H1 (cell line): Measurements from ENCODE around the gene IFT27. TPM values are rescaled to one million over a fixed set of nuclear protein-coding genes. Genes with fewer than 3 reads are reported as not detected.

Source experiments
- CTCF ChIA-PET: fragments of 300-600 bp; sonication (Branson Sonifier 250); formaldehyde crosslinking; loops from one replicate; lab custom pipeline; 2021; ENCODE audit not compliant: partially characterized antibody; lab: Charles Lee
- POLR2A ChIA-PET: fragments of 300-600 bp; sonication (Branson Sonifier 250); formaldehyde crosslinking; loops from one replicate; lab custom pipeline; 2021; ENCODE audit warnings: inconsistent platforms; ENCODE audit not compliant: partially characterized antibody; lab: Charles Lee
- DNase-seq, 2 experiments: peaks; one replicate each; pipeline versions ENCODE4 v3.0.0 to v3.0.0-alpha.2; 2010 to 2022; ENCODE audit warnings: low spot score in 2 of 2, low read depth in 1 of 2, mixed read lengths in 1 of 2
- FAIRE-seq: peaks from 2 replicates; lab custom pipeline; 2011; peaks lifted over from hg19 to GRCh38; lab: Jason Lieb, UNC
- H2AFZ ChIP-seq: 2 replicates; pipeline ENCODE4 v1.8.1; 2012; ENCODE audit warnings: low read length, inconsistent platforms
- H2AK5ac ChIP-seq: 2 replicates; pipeline ENCODE4 v1.6.1; 2013; ENCODE audit warnings: low read depth, low read length
- H2BK120ac ChIP-seq: replicated peaks from 2 replicates; pipeline ENCODE3; 2013; ENCODE audit warnings: low read depth, low read length, inconsistent platforms
- H2BK12ac ChIP-seq: 2 replicates; pipeline ENCODE4 v1.6.1; 2013; ENCODE audit warnings: low read depth, low read length
- H2BK15ac ChIP-seq: 2 replicates; pipeline ENCODE4 v1.6.1; 2013; ENCODE audit warnings: low read length
- H2BK20ac ChIP-seq: 2 replicates; pipeline ENCODE4 v1.6.1; 2013; ENCODE audit warnings: low read length
- H2BK5ac ChIP-seq: 2 replicates; pipeline ENCODE4 v1.6.1; 2013; ENCODE audit warnings: low read depth, low read length
- H3K14ac ChIP-seq: 2 replicates; pipeline ENCODE4 v1.6.1; 2013; ENCODE audit warnings: inconsistent platforms; ENCODE audit not compliant: insufficient read length
- H3K18ac ChIP-seq: 2 replicates; pipeline ENCODE4 v1.6.1; 2013; ENCODE audit warnings: low read length; ENCODE audit errors: extremely low read depth
- H3K23ac ChIP-seq: 2 replicates; pipeline ENCODE4 v1.6.1; 2013; ENCODE audit warnings: inconsistent platforms; ENCODE audit not compliant: insufficient read length
- H3K23me2 ChIP-seq: 2 replicates; pipeline ENCODE4 v1.6.1; 2013; ENCODE audit warnings: low read depth, low read length
- H3K27ac ChIP-seq: 2 replicates; pipeline ENCODE4 v1.6.1; 2011; ENCODE audit warnings: low read depth, low read length, inconsistent platforms
- H3K27me3 ChIP-seq, 4 experiments: replicated peaks in 1 of 4; 1 replicate in 1 of 4; 2 replicates in 3 of 4; pipeline versions ENCODE4 v1.6.1 to v1.8.1; 2011 to 2013; ENCODE audit warnings: low read length in 3 of 4, mild to moderate bottlenecking in 3 of 4, inconsistent platforms in 2 of 4, mixed read lengths in 2 of 4, moderate library complexity in 1 of 4; ENCODE audit not compliant: control insufficient read depth in 3 of 4, insufficient read depth in 3 of 4; ENCODE audit errors: extremely low read depth in 1 of 4
- H3K36me3 ChIP-seq, 4 experiments: 2 replicates each; pipeline versions ENCODE4 v1.6.1 to v1.8.1; 2011 to 2013; ENCODE audit warnings: mild to moderate bottlenecking in 4 of 4, low read length in 3 of 4, moderate library complexity in 2 of 4, control low read depth in 1 of 4, inconsistent platforms in 1 of 4; ENCODE audit not compliant: insufficient read depth in 4 of 4, control insufficient read depth in 2 of 4
- H3K4ac ChIP-seq: replicated peaks from 2 replicates; pipeline ENCODE3; 2013; ENCODE audit warnings: low read length, low read depth, mixed read lengths, inconsistent platforms; ENCODE audit not compliant: insufficient read length
- H3K4me1 ChIP-seq, 4 experiments: replicated peaks in 1 of 4; 1 replicate in 1 of 4; 2 replicates in 3 of 4; pipeline versions ENCODE4 v1.6.1 to v1.8.1; 2011 to 2013; ENCODE audit warnings: low read length in 3 of 4, inconsistent platforms in 2 of 4, mixed read lengths in 1 of 4; ENCODE audit not compliant: insufficient read depth in 4 of 4, control insufficient read depth in 3 of 4
- H3K4me2 ChIP-seq, 2 experiments: 2 replicates each; pipeline versions ENCODE4 v1.6.1 to v1.8.1; 2011 to 2013; ENCODE audit warnings: low read depth in 2 of 2, low read length in 2 of 2, control low read depth in 1 of 2, inconsistent platforms in 1 of 2, mild to moderate bottlenecking in 1 of 2; ENCODE audit not compliant: insufficient read depth in 1 of 2
- H3K4me3 ChIP-seq, 4 experiments: fragments of 200-600, 300-600 bp in 1 of 4; sonication (generic), shearing (Covaris generic), sonication (Bioruptor Twin) in 1 of 4; 2 replicates each; pipeline versions ENCODE4 v1.5.1 to v1.8.1; 2011 to 2016; ENCODE audit warnings: low read length in 4 of 4, low read depth in 3 of 4, control low read depth in 2 of 4, inconsistent platforms in 2 of 4, mild to moderate bottlenecking in 2 of 4, mixed read lengths in 1 of 4, moderate library complexity in 1 of 4; ENCODE audit not compliant: insufficient read depth in 2 of 4; ENCODE audit errors: extremely low read depth in 1 of 4
- H3K56ac ChIP-seq: replicated peaks from 2 replicates; pipeline ENCODE3; 2013; ENCODE audit warnings: low read depth, mild to moderate bottlenecking, mixed read lengths, low read length, inconsistent platforms; ENCODE audit not compliant: insufficient read length
- H3K79me1 ChIP-seq: 2 replicates; pipeline ENCODE4 v1.6.1; 2013; ENCODE audit warnings: low read depth, low read length, control low read depth
- H3K79me2 ChIP-seq, 2 experiments: 2 replicates each; pipeline versions ENCODE4 v1.6.1 to v1.8.1; 2012 to 2013; ENCODE audit warnings: low read length in 2 of 2, mild to moderate bottlenecking in 2 of 2, inconsistent platforms in 1 of 2; ENCODE audit not compliant: insufficient read depth in 2 of 2, control insufficient read depth in 1 of 2
- H3K9ac ChIP-seq, 4 experiments: replicated peaks in 1 of 4; 1 replicate in 1 of 4; 2 replicates in 3 of 4; pipeline versions ENCODE4 v1.6.1 to v1.8.1; 2011 to 2013; ENCODE audit warnings: low read depth in 3 of 4, low read length in 3 of 4, control low read depth in 2 of 4, mild to moderate bottlenecking in 2 of 4, moderate library complexity in 2 of 4, inconsistent platforms in 1 of 4; ENCODE audit errors: extremely low read depth in 1 of 4
- H3K9me3 ChIP-seq, 2 experiments: 2 replicates each; pipeline versions ENCODE4 v1.6.1 to v1.8.1; 2012 to 2013; ENCODE audit warnings: mild to moderate bottlenecking in 2 of 2, moderate library complexity in 2 of 2, control low read depth in 1 of 2, inconsistent platforms in 1 of 2, low read depth in 1 of 2, low read length in 1 of 2, mixed read lengths in 1 of 2; ENCODE audit not compliant: insufficient read depth in 2 of 2
- H4K20me1 ChIP-seq, 2 experiments: replicated peaks in 1 of 2; 2 replicates each; pipeline versions ENCODE3 to v1.8.1; 2011 to 2013; ENCODE audit warnings: inconsistent platforms in 2 of 2, low read length in 2 of 2, mild to moderate bottlenecking in 1 of 2; ENCODE audit not compliant: insufficient read depth in 2 of 2, control insufficient read depth in 1 of 2
- H4K5ac ChIP-seq: 2 replicates; pipeline ENCODE4 v1.6.1; 2013; ENCODE audit warnings: low read length, low read depth, mixed read lengths, inconsistent platforms; ENCODE audit not compliant: insufficient read length
- H4K8ac ChIP-seq: 2 replicates; pipeline ENCODE4 v1.8.0; 2013; ENCODE audit warnings: mild to moderate bottlenecking, moderate library complexity, low read length, inconsistent platforms; ENCODE audit not compliant: insufficient read depth; ENCODE audit errors: extremely low read depth
- H4K91ac ChIP-seq: replicated peaks from 2 replicates; pipeline ENCODE3; 2013; ENCODE audit warnings: low read length, mixed read lengths, inconsistent platforms; ENCODE audit not compliant: insufficient read length
- JUND ChIP-seq: IDR thresholded peaks from 2 replicates; pipeline ENCODE4 v1.6.1; 2011; ENCODE audit warnings: mild to moderate bottlenecking, improper control_type of control experiment, low read length
- TAF7 ChIP-seq: optimal IDR thresholded peaks from 2 replicates; pipeline ENCODE3; 2011; ENCODE audit warnings: low read depth, mild to moderate bottlenecking, inconsistent platforms, low read length, moderate library complexity, borderline replicate concordance
- WGBS, 2 experiments: shearing (Covaris generic) in 1 of 2; methylation state at CpG; one replicate each; pipeline versions ENCODE4 v1.1.6 to v1.1.7; 2013 to 2015; ENCODE audit warnings: low lambda C conversion rate in 2 of 2, mixed read lengths in 2 of 2, inconsistent platforms in 1 of 2, low coverage in 1 of 2, missing lambda C conversion rate in 1 of 2; ENCODE audit not compliant: insufficient replicate concordance in 2 of 2, insufficient coverage in 1 of 2, insufficient read length in 1 of 2; ENCODE audit errors: extremely low coverage in 1 of 2, missing lambda C conversion rate in 1 of 2; 5-methylcytosine and 5-hydroxymethylcytosine counted together
- polyA plus RNA-seq, 7 experiments: library from polyadenylated mRNA; depleted of rRNA in 3 of 7; stranded (reverse) in 5 of 7; unstranded in 2 of 7; fragments of >200 nt in 5 of 7; fragments of 200-250 nt in 2 of 7; gene quantifications; 1 replicate in 5 of 7; 2 replicates in 1 of 7; 4 replicates in 1 of 7; pipeline versions ENCODE4 v1.2.1 to v1.2.3, GENCODE V29; 2011 to 2013; ENCODE audit warnings: missing spikeins in 2 of 7, mixed read lengths in 2 of 7
- total RNA-seq: library from RNA; stranded (reverse); fragmentation: NEBNext Ultra II Directional; extraction: Animal tissue kit (Norgen Biotek cat#: 25700); gene quantifications from 2 replicates; pipeline ENCODE4 v1.2.1, GENCODE V29; 2021

Gene IFT27
- total and polyA plus RNA-seq, 2 of the 8 experiments (the other 6 are each of a cell fraction or from before 2014, with no cell fraction given) = 36.4 to 46.2 TPM

GRCh38 chr22:36771356-36772063, 4.4 kb downstream of the IFT27 start:
- Histone ChIP-seq H3K56ac (no peak overlapping the region), H3K4me1 (peaks cover 0 to 4% (median 2%) of the 10 kb centered on the region in 4 experiments; a peak in 3 of 7 replicates), H3K4me2 (no peak overlapping the region), H2AK5ac (no peak overlapping the region), H3K23me2 (0 out of 2 replicates have a peak, but pooled peaks cover 3% of the 10 kb centered on the region), H3K4me3 (no peak overlapping the region), H2BK12ac (no peak overlapping the region), H4K8ac (no peak overlapping the region), H3K27me3 (no peaks in the 10 kb centered on the region), H3K36me3 (0 out of 8 replicates have a peak, but pooled peaks cover 0 to 5% (median 0%) of the 10 kb centered on the region in 4 experiments), H3K27ac (no peak overlapping the region), H2BK20ac (no peak overlapping the region), H4K91ac (no peak overlapping the region), H3K23ac (no peak overlapping the region), H3K18ac (no peak overlapping the region), H3K9ac (no peak overlapping the region), H3K14ac (no peak overlapping the region), H2BK5ac (no peak overlapping the region), H2AFZ (no peak overlapping the region), H3K4ac (no peak overlapping the region), H4K20me1 (peaks cover 4 to 5% of the 10 kb centered on the region in 2 experiments), H4K5ac (no peak overlapping the region), H3K79me1 (no peaks in the 10 kb centered on the region; the same call in 1 of the 2 replicates), H2BK15ac (no peak overlapping the region), H3K9me3 (no peaks in the 10 kb centered on the region), H3K79me2 (peaks cover 0 to 6% of the 10 kb centered on the region in 2 experiments; a peak in 2 of 4 replicates), H2BK120ac (no peak overlapping the region)
- DNase-seq (no peak), FAIRE-seq (no peak)
- CTCF ChIA-PET = interaction anchor here (0.9 to 4.6 kb wide), 7 partner anchors 11 to 224 kb away, joined by 3 to 39 read pairs (median 4); no protein-coding TSS in a partner anchor
- POLR2A ChIA-PET = no interaction called here
- TF ChIP-seq JUND (no peak), TAF7 (no peak)
- WGBS, 2 experiments = 94% methylated on average over 13 of the region's 13 CpGs; no CpG with 5 or more reads in 1 of the 2 experiments
